ENCODE results near the gene TBCB. TPM values are rescaled to one million over a fixed set of nuclear protein-coding genes. Genes with fewer than 3 reads are reported as not detected.
A peak's percentile ranks its signal among the peaks of the same experiment; 100 is the strongest.

Gene TBCB
- total and polyA plus RNA-seq, 3 experiments from 2014 or later: 135 to 261 (median 137) TPM

DNA sequence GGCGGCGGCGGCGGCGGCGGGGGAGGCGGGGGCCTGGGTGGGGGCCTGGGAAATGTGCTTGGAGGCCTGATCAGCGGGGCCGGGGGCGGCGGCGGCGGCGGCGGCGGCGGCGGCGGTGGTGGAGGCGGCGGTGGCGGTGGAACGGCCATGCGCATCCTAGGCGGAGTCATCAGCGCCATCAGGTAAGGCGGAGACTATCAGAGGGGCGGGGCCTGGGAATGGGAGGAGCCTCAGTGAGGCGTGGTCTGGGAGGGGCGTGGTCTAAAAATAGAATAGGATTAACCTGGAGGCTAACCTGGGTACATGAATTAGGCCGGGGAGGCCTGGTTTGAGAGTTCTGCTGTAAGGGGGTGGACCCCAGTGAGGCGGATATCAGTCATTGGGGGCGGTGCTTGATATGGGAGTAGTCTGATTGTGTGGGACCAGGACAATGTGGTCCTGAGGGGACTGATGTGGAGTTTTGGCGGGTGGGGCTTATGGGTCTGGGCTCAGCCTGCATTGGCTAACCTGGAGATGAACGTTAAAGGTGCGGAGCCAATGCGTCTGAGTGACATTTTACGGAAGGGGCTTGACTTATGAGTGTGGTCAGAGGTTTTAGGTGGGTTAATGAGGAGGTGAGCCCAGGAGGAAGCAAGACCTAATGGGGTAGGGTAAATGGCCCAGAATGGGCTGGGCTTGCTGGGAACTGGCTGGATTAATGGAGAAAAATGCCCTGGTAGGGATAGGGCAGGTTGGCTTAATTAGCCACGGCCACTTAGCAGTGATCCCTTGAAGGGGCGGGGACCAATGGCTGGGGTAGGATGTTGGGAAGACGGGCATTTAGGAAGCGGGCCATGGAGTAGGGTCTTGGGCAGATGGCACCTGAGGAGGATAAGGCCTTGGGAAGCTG is 26.0 kb downstream of the TBCB start:
- peaks cover 6 to 53% (median 11%) of the 10 kb centered on the region in 3 donors for H3K36me3 Mint-ChIP-seq
- H3K9me3 Mint-ChIP-seq: no peaks in the 10 kb centered on the region
- no peaks in the 10 kb centered on the region for H3K27me3 Mint-ChIP-seq
- H3K4me1 Mint-ChIP-seq: peaks cover 16 to 23% (median 23%) of the 10 kb centered on the region in 3 donors
- Histone ChIP-seq H3K36me3 (ENCODE audit: insufficient read depth, low read length) (peaks cover 24% of the 10 kb centered on the region), H3K9me3 (ENCODE audit: low read length) (no peaks in the 10 kb centered on the region), H3K4me3 (ENCODE audit: low read length) (peak overlapping the region; percentile 33), H3K27ac (ENCODE audit: low read depth, low read length) (peak overlapping the region; percentile 13), H3K27me3 (ENCODE audit: insufficient read depth, low read length, poor library complexity, severe bottlenecking) (no peaks in the 10 kb centered on the region), H3K4me1 (ENCODE audit: insufficient read depth, low read length) (peaks cover 9% of the 10 kb centered on the region)
- peak overlapping the region; percentile 94 to 98 (median 96) for H3K4me3 Mint-ChIP-seq
- DNase-seq: peak; percentile 78 to 90 (median 86)
- H3K27ac Mint-ChIP-seq: peak overlapping the region; percentile 22 to 98 (median 90)
- POLR2A ChIA-PET: no interaction called here
- CTCF ChIA-PET: interaction anchor here (3.9 kb wide), 1 partner anchor 14 kb away, joined by 21 read pairs; no protein-coding TSS in a partner anchor

DNA sequence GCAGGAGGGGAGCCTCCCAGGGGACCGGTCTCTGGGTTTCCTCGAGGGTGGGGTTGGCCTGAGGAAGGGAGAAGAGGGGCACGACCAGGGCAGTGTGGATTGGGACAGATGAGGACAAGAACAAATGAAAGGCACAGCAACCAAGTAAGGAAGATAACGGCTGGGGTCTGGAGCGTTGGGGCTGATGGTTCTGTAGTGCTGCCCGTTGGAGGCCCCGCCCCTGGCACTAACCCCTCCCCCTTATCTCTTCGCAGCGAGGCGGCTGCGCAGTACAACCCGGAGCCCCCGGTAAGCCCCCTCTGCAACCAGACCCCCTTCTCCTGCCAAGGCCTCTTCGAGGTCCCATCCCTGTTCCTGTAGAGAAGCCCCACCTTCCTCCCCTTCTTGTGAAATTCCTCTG is 26.8 kb downstream of the TBCB start:
- Histone ChIP-seq H3K27me3 (ENCODE audit: insufficient read depth, low read length, poor library complexity, severe bottlenecking) (no peaks in the 10 kb centered on the region), H3K4me3 (ENCODE audit: low read length) (no peak overlapping the region), H3K4me1 (ENCODE audit: insufficient read depth, low read length) (peaks cover 9% of the 10 kb centered on the region), H3K36me3 (ENCODE audit: insufficient read depth, low read length) (peaks cover 28% of the 10 kb centered on the region), H3K9me3 (ENCODE audit: low read length) (no peaks in the 10 kb centered on the region), H3K27ac (ENCODE audit: low read depth, low read length) (no peak overlapping the region)
- POLR2A ChIA-PET: no interaction called here
- CTCF ChIA-PET: interaction anchor here (5.9 kb wide), 1 partner anchor 14 kb away, joined by 36 read pairs; no protein-coding TSS in a partner anchor
- no peaks in the 10 kb centered on the region for H3K27me3 Mint-ChIP-seq
- H3K4me1 Mint-ChIP-seq: peaks cover 22 to 26% (median 24%) of the 10 kb centered on the region in 3 donors
- H3K36me3 Mint-ChIP-seq: peaks cover 10 to 61% (median 16%) of the 10 kb centered on the region in 3 donors
- H3K4me3 Mint-ChIP-seq: peak overlapping the region in 4 of 7 donors; percentile 48 to 96 (median 77)
- peak overlapping the region in 3 of 8 donors; percentile 2 to 92 (median 90) for H3K27ac Mint-ChIP-seq
- H3K9me3 Mint-ChIP-seq: no peaks in the 10 kb centered on the region
- no peak for DNase-seq

DNA sequence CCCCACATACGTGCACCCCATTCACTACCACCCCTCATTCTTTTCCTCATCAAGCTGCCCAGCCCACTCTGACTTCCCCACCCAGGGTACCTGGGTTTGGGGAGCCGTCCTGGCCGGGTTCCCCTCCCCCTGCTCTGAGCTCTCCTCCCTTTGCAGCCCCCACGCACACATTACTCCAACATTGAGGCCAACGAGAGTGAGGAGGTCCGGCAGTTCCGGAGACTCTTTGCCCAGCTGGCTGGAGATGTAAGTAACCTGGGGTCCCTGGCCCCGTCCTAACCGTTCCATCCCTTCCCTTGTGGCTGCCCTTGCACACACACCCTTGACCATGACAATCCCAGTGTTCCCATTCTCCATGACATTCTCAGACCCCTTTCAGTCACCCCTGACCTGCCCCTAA is 27.2 kb downstream of the TBCB start:
- Mint-ChIP-seq H3K4me1 (peaks cover 24 to 26% (median 25%) of the 10 kb centered on the region in 3 donors), H3K36me3 (peaks cover 10 to 64% (median 18%) of the 10 kb centered on the region in 3 donors), H3K27ac (peak overlapping the region in 4 of 8 donors; percentile 21 to 94 (median 46)), H3K27me3 (no peaks in the 10 kb centered on the region), H3K9me3 (no peaks in the 10 kb centered on the region), H3K4me3 (peak overlapping the region in 2 of 7 donors; percentile 19 to 60)
- H3K27ac ChIP-seq (ENCODE audit: low read depth, low read length): no peak overlapping the region
- peaks cover 9% of the 10 kb centered on the region for H3K4me1 ChIP-seq (ENCODE audit: insufficient read depth, low read length)
- no peak for DNase-seq
- no peaks in the 10 kb centered on the region for H3K9me3 ChIP-seq (ENCODE audit: low read length)
- no peak overlapping the region for H3K4me3 ChIP-seq (ENCODE audit: low read length)
- POLR2A ChIA-PET: no interaction called here
- H3K36me3 ChIP-seq (ENCODE audit: insufficient read depth, low read length): peaks cover 28% of the 10 kb centered on the region
- H3K27me3 ChIP-seq (ENCODE audit: insufficient read depth, low read length, poor library complexity, severe bottlenecking): no peaks in the 10 kb centered on the region
- CTCF ChIA-PET: interaction anchor here (5.9 kb wide), 1 partner anchor 15 kb away, joined by 36 read pairs; no protein-coding TSS in a partner anchor

- no peaks in the 10 kb centered on the region for H3K9me3 ChIP-seq (ENCODE audit: low read length)
- H3K27ac ChIP-seq (ENCODE audit: low read depth, low read length): no peak overlapping the region
- peaks cover 28% of the 10 kb centered on the region for H3K36me3 ChIP-seq (ENCODE audit: insufficient read depth, low read length)
- ChIA-PET POLR2A (no interaction called here), CTCF (interaction anchor here (1.4 to 5.9 kb wide), 2 partner anchors 17 to 19 kb away, joined by 3 to 36 read pairs; no protein-coding TSS in a partner anchor)
- Mint-ChIP-seq H3K9me3 (no peaks in the 10 kb centered on the region), H3K4me1 (peaks cover 21 to 22% (median 22%) of the 10 kb centered on the region in 3 donors), H3K36me3 (peaks cover 10 to 79% (median 26%) of the 10 kb centered on the region in 3 donors), H3K27ac (no peak overlapping the region), H3K27me3 (no peaks in the 10 kb centered on the region), H3K4me3 (peak overlapping the region in 2 of 7 donors; percentile 5 to 32)
- no peak overlapping the region for H3K4me3 ChIP-seq (ENCODE audit: low read length)
- H3K4me1 ChIP-seq (ENCODE audit: insufficient read depth, low read length): peaks cover 9% of the 10 kb centered on the region
- H3K27me3 ChIP-seq (ENCODE audit: insufficient read depth, low read length, poor library complexity, severe bottlenecking): no peaks in the 10 kb centered on the region
- no peak for DNase-seq
These were observed 29.4 kb downstream of the TBCB start for GRCh38 chr19:36144624-36145023.

GRCh38 chr19:36149673-36150406 is 34.6 kb downstream of the TBCB start:
- H3K27me3 Mint-ChIP-seq: no peaks in the 10 kb centered on the region
- ChIA-PET POLR2A (no interaction called here), CTCF (interaction anchor here (2.3 kb wide), 1 partner anchor 22 kb away, joined by 15 read pairs; no protein-coding TSS in a partner anchor)
- no peak for DNase-seq
- H3K4me1 Mint-ChIP-seq: peaks cover 3 to 11% (median 6%) of the 10 kb centered on the region in 3 donors
- Histone ChIP-seq H3K4me3 (ENCODE audit: low read length) (no peak overlapping the region), H3K27me3 (ENCODE audit: insufficient read depth, low read length, poor library complexity, severe bottlenecking) (no peaks in the 10 kb centered on the region), H3K36me3 (ENCODE audit: insufficient read depth, low read length) (peaks cover 12% of the 10 kb centered on the region), H3K9me3 (ENCODE audit: low read length) (no peaks in the 10 kb centered on the region), H3K4me1 (ENCODE audit: insufficient read depth, low read length) (no peaks in the 10 kb centered on the region), H3K27ac (ENCODE audit: low read depth, low read length) (no peak overlapping the region)
- peaks cover 6 to 62% (median 18%) of the 10 kb centered on the region in 3 donors for H3K36me3 Mint-ChIP-seq
- H3K4me3 Mint-ChIP-seq: no peak overlapping the region
- no peaks in the 10 kb centered on the region for H3K9me3 Mint-ChIP-seq
- H3K27ac Mint-ChIP-seq: peak overlapping the region in 3 of 8 donors; percentile 23 to 85 (median 60)

GRCh38 chr19:36150586-36150985 is 35.3 kb downstream of the TBCB start:
- peaks cover 11% of the 10 kb centered on the region for H3K36me3 ChIP-seq (ENCODE audit: insufficient read depth, low read length)
- Mint-ChIP-seq H3K9me3 (no peaks in the 10 kb centered on the region), H3K27ac (no peak overlapping the region), H3K36me3 (peaks cover 6 to 55% (median 18%) of the 10 kb centered on the region in 3 donors), H3K4me3 (no peak overlapping the region), H3K27me3 (no peaks in the 10 kb centered on the region), H3K4me1 (peaks cover 3 to 11% (median 6%) of the 10 kb centered on the region in 3 donors)
- H3K27ac ChIP-seq (ENCODE audit: low read depth, low read length): no peak overlapping the region
- POLR2A ChIA-PET: no interaction called here
- DNase-seq: no peak
- no peaks in the 10 kb centered on the region for H3K9me3 ChIP-seq (ENCODE audit: low read length)
- H3K4me3 ChIP-seq (ENCODE audit: low read length): no peak overlapping the region
- CTCF ChIA-PET: interaction anchor here (2.3 kb wide), 1 partner anchor 23 kb away, joined by 15 read pairs; no protein-coding TSS in a partner anchor
- no peaks in the 10 kb centered on the region for H3K27me3 ChIP-seq (ENCODE audit: insufficient read depth, low read length, poor library complexity, severe bottlenecking)
- no peaks in the 10 kb centered on the region for H3K4me1 ChIP-seq (ENCODE audit: insufficient read depth, low read length)

DNA sequence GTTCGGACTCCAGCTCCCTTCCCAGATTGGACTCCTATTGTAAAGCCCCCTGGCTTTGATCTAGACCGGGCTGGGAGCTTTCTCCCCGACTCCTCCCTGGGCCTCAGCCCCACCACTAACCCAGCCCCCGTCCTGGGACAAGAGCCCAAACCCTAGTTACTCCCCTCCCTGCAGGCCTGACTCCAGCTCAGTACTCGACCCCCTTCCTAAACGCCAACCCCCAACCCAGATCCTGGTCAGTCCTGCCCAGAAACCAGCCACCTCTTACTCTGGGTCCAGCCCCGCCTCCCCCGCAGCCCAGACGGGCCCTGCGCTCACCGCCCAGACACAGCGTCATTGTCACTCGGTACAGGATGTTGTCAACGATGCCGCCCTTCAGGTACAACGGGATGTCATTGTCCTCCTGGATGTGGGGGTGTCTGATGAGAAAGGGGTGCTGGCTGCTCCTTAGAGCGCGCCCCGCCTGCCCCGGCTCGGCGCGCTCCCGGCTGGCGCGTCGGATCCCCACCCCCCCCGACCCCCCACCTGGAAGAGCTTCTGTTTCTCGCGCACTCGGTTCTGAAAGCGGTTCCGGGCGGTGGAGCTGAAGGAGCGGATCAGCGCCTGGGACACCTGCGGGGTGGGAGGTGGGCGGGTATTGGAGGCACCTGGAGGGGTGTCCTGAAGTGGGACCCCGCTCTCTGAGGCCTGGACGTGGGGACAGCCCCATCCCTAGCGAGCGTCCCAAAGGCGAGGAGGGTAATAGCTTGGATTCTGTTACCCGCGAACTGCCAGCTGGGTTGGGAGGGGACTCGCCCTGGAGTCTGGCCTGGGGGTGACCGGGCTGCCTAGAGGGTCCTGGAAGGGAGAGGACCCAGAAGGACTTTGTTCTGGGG is 36.1 kb downstream of the TBCB start:
- no peak overlapping the region for H3K4me3 ChIP-seq (ENCODE audit: low read length)
- peaks cover 2 to 9% (median 6%) of the 10 kb centered on the region in 3 donors for H3K4me1 Mint-ChIP-seq
- no peak for DNase-seq
- POLR2A ChIA-PET: no interaction called here
- H3K36me3 ChIP-seq (ENCODE audit: insufficient read depth, low read length): peaks cover 3% of the 10 kb centered on the region
- H3K9me3 ChIP-seq (ENCODE audit: low read length): no peaks in the 10 kb centered on the region
- H3K27ac ChIP-seq (ENCODE audit: low read depth, low read length): no peak overlapping the region
- H3K4me3 Mint-ChIP-seq: no peak overlapping the region
- no peaks in the 10 kb centered on the region for H3K9me3 Mint-ChIP-seq
- H3K27me3 ChIP-seq (ENCODE audit: insufficient read depth, low read length, poor library complexity, severe bottlenecking): no peaks in the 10 kb centered on the region
- CTCF ChIA-PET: interaction anchor here (2.3 kb wide), 1 partner anchor 24 kb away, joined by 15 read pairs; no protein-coding TSS in a partner anchor
- H3K36me3 Mint-ChIP-seq: peaks cover 3 to 47% (median 15%) of the 10 kb centered on the region in 3 donors
- H3K27ac Mint-ChIP-seq: no peak overlapping the region
- no peaks in the 10 kb centered on the region for H3K4me1 ChIP-seq (ENCODE audit: insufficient read depth, low read length)
- no peaks in the 10 kb centered on the region for H3K27me3 Mint-ChIP-seq
